H9 (cell line): ENCODE data around the gene NALCN. TPM values are rescaled to one million over a fixed set of nuclear protein-coding genes. Genes with fewer than 3 reads are reported as not detected.

ENCODE experiments used
- DNase-seq: peaks from one replicate; pipeline ENCODE4 v3.0.0-alpha.2; 2017
- H2AFZ ChIP-seq: one replicate; pipeline ENCODE4 v1.6.1; 2013; ENCODE audit warnings: mild to moderate bottlenecking, low read length, control low read depth, moderate library complexity
- H2AK5ac ChIP-seq: 2 replicates; pipeline ENCODE4 v1.6.1; 2013; ENCODE audit warnings: low read length, control low read depth, mixed read lengths; ENCODE audit not compliant: insufficient read length
- H2BK120ac ChIP-seq: one replicate; pipeline ENCODE4 v1.6.1; 2013; ENCODE audit warnings: low read depth, mild to moderate bottlenecking, low read length, control low read depth, inconsistent platforms; ENCODE audit not compliant: poor library complexity, severe bottlenecking
- H2BK12ac ChIP-seq: 2 replicates; pipeline ENCODE4 v1.6.1; 2013; ENCODE audit warnings: low read length, control low read depth, mixed read lengths, low read depth; ENCODE audit not compliant: insufficient read length
- H2BK15ac ChIP-seq: 2 replicates; pipeline ENCODE4 v1.6.1; 2013; ENCODE audit warnings: low read depth, low read length, control low read depth
- H2BK20ac ChIP-seq: one replicate; pipeline ENCODE4 v1.6.1; 2013; ENCODE audit warnings: low read depth, mild to moderate bottlenecking, low read length, control low read depth, inconsistent platforms; ENCODE audit not compliant: poor library complexity, severe bottlenecking
- H2BK5ac ChIP-seq: 2 replicates; pipeline ENCODE4 v1.6.1; 2013; ENCODE audit warnings: low read length, control low read depth, mixed read lengths; ENCODE audit not compliant: insufficient read length
- H3K14ac ChIP-seq: 2 replicates; pipeline ENCODE4 v1.6.1; 2013; ENCODE audit warnings: low read length, control low read depth; ENCODE audit not compliant: insufficient read depth
- H3K18ac ChIP-seq: 2 replicates; pipeline ENCODE4 v1.6.1; 2013; ENCODE audit warnings: low read depth, mild to moderate bottlenecking, mixed read lengths, low read length, control low read depth; ENCODE audit not compliant: insufficient read length
- H3K23ac ChIP-seq: 2 replicates; pipeline ENCODE4 v1.6.1; 2013; ENCODE audit warnings: low read length, control low read depth, mixed read lengths, low read depth; ENCODE audit not compliant: insufficient read length
- H3K23me2 ChIP-seq: 2 replicates; pipeline ENCODE4 v1.6.1; 2013; ENCODE audit warnings: low read depth, mild to moderate bottlenecking, mixed read lengths, low read length, control low read depth; ENCODE audit not compliant: insufficient read length, poor library complexity, severe bottlenecking
- H3K27ac ChIP-seq: 2 replicates; pipeline ENCODE4 v1.5.1; 2013; ENCODE audit warnings: low read length, control low read depth, mixed read lengths, low read depth; ENCODE audit not compliant: insufficient read length
- H3K27me3 ChIP-seq: 2 replicates; pipeline ENCODE4 v1.6.1; 2013; ENCODE audit warnings: low read length, control low read depth, inconsistent platforms; ENCODE audit not compliant: insufficient read depth
- H3K4ac ChIP-seq: 2 replicates; pipeline ENCODE4 v1.6.1; 2013; ENCODE audit warnings: low read depth, mild to moderate bottlenecking, control low read depth, inconsistent platforms, low read length, moderate library complexity
- H3K4me1 ChIP-seq: 2 replicates; pipeline ENCODE4 v1.6.1; 2013; ENCODE audit warnings: low read length, control low read depth, inconsistent platforms; ENCODE audit not compliant: insufficient read depth
- H3K4me2 ChIP-seq: 2 replicates; pipeline ENCODE4 v1.6.1; 2013; ENCODE audit warnings: low read length, control low read depth, mixed read lengths; ENCODE audit not compliant: insufficient read length, insufficient read depth
- H3K56ac ChIP-seq: 2 replicates; pipeline ENCODE4 v1.6.1; 2013; ENCODE audit warnings: low read depth, mild to moderate bottlenecking, mixed read lengths, low read length, control low read depth; ENCODE audit not compliant: insufficient read length
- H3K79me1 ChIP-seq: 2 replicates; pipeline ENCODE4 v1.6.1; 2013; ENCODE audit warnings: low read depth, mild to moderate bottlenecking, moderate library complexity, low read length, control low read depth, inconsistent platforms; ENCODE audit not compliant: insufficient read depth, poor library complexity, severe bottlenecking
- H3K79me2 ChIP-seq: 2 replicates; pipeline ENCODE4 v1.6.1; 2013; ENCODE audit warnings: low read length, control low read depth, inconsistent platforms; ENCODE audit not compliant: insufficient read depth
- H3K9ac ChIP-seq: 2 replicates; pipeline ENCODE4 v1.6.1; 2013; ENCODE audit warnings: low read length, control low read depth, mixed read lengths; ENCODE audit not compliant: insufficient read length; ENCODE audit errors: extremely low read depth
- H3K9me3 ChIP-seq: one replicate; pipeline ENCODE4 v1.6.1; 2013; ENCODE audit warnings: low read depth, low read length, inconsistent platforms; ENCODE audit not compliant: control insufficient read depth
- H3T11ph ChIP-seq: one replicate; pipeline ENCODE4 v1.6.1; 2013; ENCODE audit warnings: mild to moderate bottlenecking, low read length, control low read depth, inconsistent platforms
- H4K20me1 ChIP-seq: one replicate; pipeline ENCODE4 v1.6.1; 2013; ENCODE audit not compliant: control insufficient read depth, insufficient read length, insufficient read depth
- H4K5ac ChIP-seq: 2 replicates; pipeline ENCODE4 v1.6.1; 2013; ENCODE audit warnings: low read depth, mild to moderate bottlenecking, mixed read lengths, low read length, control low read depth; ENCODE audit not compliant: insufficient read length
- H4K8ac ChIP-seq: replicated peaks from 2 replicates; pipeline ENCODE4 v1.6.1; 2013; ENCODE audit warnings: low read length, control low read depth, mixed read lengths, low read depth; ENCODE audit not compliant: insufficient read length
- H4K91ac ChIP-seq: 2 replicates; pipeline ENCODE4 v1.6.1; 2013; ENCODE audit warnings: low read depth, mild to moderate bottlenecking, moderate library complexity, mixed read lengths, low read length, control low read depth; ENCODE audit not compliant: insufficient read length
- H3K27ac Mint-ChIP-seq, 3 experiments: 2 replicates in 2 of 3; 3 replicates in 1 of 3; pipeline ENCODE4 v1.8.0; 2020 to 2021; ENCODE audit warnings: mixed read lengths in 3 of 3, mild to moderate bottlenecking in 1 of 3, moderate library complexity in 1 of 3
- H3K27me3 Mint-ChIP-seq: 2 replicates; pipeline ENCODE4 v1.8.0; 2021; ENCODE audit warnings: low read depth, mild to moderate bottlenecking, moderate library complexity, mixed read lengths
- H3K36me3 Mint-ChIP-seq, 3 experiments: 2 replicates in 2 of 3; 3 replicates in 1 of 3; pipeline ENCODE4 v1.8.0; 2020 to 2021; ENCODE audit warnings: low read depth in 3 of 3, mixed read lengths in 3 of 3; ENCODE audit not compliant: insufficient read depth in 1 of 3
- H3K4me1 Mint-ChIP-seq, 2 experiments: 2 replicates each; pipeline ENCODE4 v1.8.0; 2020; ENCODE audit warnings: mixed read lengths in 2 of 2
- H3K4me3 Mint-ChIP-seq, 2 experiments: 2 replicates in 1 of 2; 3 replicates in 1 of 2; pipeline ENCODE4 v1.8.0; 2020 to 2021; ENCODE audit warnings: mild to moderate bottlenecking in 2 of 2, mixed read lengths in 2 of 2, moderate library complexity in 1 of 2
- H3K9me3 Mint-ChIP-seq, 2 experiments: 2 replicates in 1 of 2; 3 replicates in 1 of 2; pipeline ENCODE4 v1.8.0; 2020; ENCODE audit warnings: mild to moderate bottlenecking in 2 of 2, mixed read lengths in 2 of 2, moderate library complexity in 1 of 2
- WGBS: extraction: QIAGEN DNeasy Blood & Tissue Kit; methylation state at CpG from one replicate; pipeline ENCODE4 v1.1.7; 2013; ENCODE audit warnings: missing lambda C conversion rate, low lambda C conversion rate, mixed read lengths; ENCODE audit not compliant: insufficient read length; ENCODE audit errors: extremely low coverage; 5-methylcytosine and 5-hydroxymethylcytosine counted together
- total RNA-seq: library from RNA; stranded (reverse); gene quantifications from 2 replicates; pipeline ENCODE4 v1.2.1, GENCODE V29; 2021
- TF ChIP-seq, protein P1 (sequence below): fragments of 200-600 bp; sonication (generic); conservative IDR thresholded peaks from 3 replicates; pipeline ENCODE4 v1.8.0; 2021; ENCODE audit warnings: antibody characterized with exemption, mild to moderate bottlenecking

The NALCN gene
- total RNA-seq, 1 experiment from 2014 or later, result 0.09 TPM

DNA sequence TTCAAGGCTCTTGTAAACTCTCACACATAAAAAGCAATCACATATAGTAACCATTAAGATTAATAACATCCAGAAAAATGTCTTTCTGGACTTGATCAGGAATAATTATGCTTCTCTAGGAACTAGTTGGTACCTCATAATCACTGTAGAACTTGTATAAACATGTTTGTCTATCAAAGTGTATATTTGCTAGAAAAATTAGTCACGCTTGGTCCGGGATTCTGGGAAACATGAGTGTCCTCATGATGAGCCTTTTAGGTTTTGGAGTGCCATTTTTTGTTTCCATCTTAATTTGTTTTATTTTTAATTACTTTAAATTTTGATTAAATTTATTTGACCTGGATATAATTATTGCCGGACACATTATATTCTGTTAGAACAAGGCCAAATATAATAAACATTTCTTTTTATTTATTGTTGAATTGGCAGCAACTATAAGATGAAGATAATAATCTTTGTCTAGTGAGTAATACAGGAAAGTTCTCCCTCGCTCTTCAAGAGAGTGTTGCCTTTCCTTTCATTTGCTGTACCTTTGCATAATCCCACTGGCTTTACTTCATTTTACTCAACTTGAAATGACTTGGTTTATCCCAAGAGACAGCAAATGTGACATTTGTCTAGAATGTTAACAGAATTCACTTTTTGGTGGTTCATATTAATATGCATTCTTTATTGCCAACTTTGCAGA, 207.0 kb downstream of the NALCN start:
- no peak overlapping the region for H2BK15ac ChIP-seq
- no peaks in the 10 kb centered on the region for H3K27me3 ChIP-seq
- no peaks in the 10 kb centered on the region for H4K20me1 ChIP-seq
- TF ChIP-seq, protein P1, sequence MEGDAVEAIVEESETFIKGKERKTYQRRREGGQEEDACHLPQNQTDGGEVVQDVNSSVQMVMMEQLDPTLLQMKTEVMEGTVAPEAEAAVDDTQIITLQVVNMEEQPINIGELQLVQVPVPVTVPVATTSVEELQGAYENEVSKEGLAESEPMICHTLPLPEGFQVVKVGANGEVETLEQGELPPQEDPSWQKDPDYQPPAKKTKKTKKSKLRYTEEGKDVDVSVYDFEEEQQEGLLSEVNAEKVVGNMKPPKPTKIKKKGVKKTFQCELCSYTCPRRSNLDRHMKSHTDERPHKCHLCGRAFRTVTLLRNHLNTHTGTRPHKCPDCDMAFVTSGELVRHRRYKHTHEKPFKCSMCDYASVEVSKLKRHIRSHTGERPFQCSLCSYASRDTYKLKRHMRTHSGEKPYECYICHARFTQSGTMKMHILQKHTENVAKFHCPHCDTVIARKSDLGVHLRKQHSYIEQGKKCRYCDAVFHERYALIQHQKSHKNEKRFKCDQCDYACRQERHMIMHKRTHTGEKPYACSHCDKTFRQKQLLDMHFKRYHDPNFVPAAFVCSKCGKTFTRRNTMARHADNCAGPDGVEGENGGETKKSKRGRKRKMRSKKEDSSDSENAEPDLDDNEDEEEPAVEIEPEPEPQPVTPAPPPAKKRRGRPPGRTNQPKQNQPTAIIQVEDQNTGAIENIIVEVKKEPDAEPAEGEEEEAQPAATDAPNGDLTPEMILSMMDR, result no peak
- WGBS, result no CpG with 5 or more reads among the region's 4 CpGs
- Mint-ChIP-seq H3K27me3 (no peaks in the 10 kb centered on the region), H3K4me3 (no peak overlapping the region), H3K27ac (no peak overlapping the region), H3K36me3 (peaks cover 0 to 8% (median 6%) of the 10 kb centered on the region in 3 experiments; a peak in 2 of 7 replicates), H3K4me1 (no peaks in the 10 kb centered on the region), H3K9me3 (peaks cover 7 to 10% of the 10 kb centered on the region in 2 experiments; a peak in 3 of 5 replicates)
- H3K56ac ChIP-seq, result no peak overlapping the region
- no peaks in the 10 kb centered on the region for H3K79me2 ChIP-seq
- no peak overlapping the region for H3K4me2 ChIP-seq
- no peak overlapping the region for H2BK5ac ChIP-seq
- H3K9me3 ChIP-seq, result no peaks in the 10 kb centered on the region
- no peak overlapping the region for H4K91ac ChIP-seq
- no peak overlapping the region for H2AFZ ChIP-seq
- no peak overlapping the region for H2BK12ac ChIP-seq
- H3K79me1 ChIP-seq, result no peaks in the 10 kb centered on the region
- H2BK120ac ChIP-seq, result no peak overlapping the region
- no peaks in the 10 kb centered on the region for H3K23me2 ChIP-seq
- no peak overlapping the region for H4K8ac ChIP-seq
- no peak overlapping the region for H3K9ac ChIP-seq
- DNase-seq, result no peak
- H3K4ac ChIP-seq, result no peak overlapping the region
- H3K14ac ChIP-seq, result no peak overlapping the region
- H3K18ac ChIP-seq, result no peak overlapping the region
- H3K4me1 ChIP-seq, result no peaks in the 10 kb centered on the region
- H2BK20ac ChIP-seq, result no peak overlapping the region
- H2AK5ac ChIP-seq, result no peak overlapping the region
- no peak overlapping the region for H4K5ac ChIP-seq
- no peak overlapping the region for H3K23ac ChIP-seq
- no peak overlapping the region for H3T11ph ChIP-seq
- H3K27ac ChIP-seq, result no peak overlapping the region
